K562 (cell line): Measurements from ENCODE around the gene ZBTB42. TPM values are rescaled to one million over a fixed set of nuclear protein-coding genes. Genes with fewer than 3 reads are reported as not detected.

Source experiments
- ARID2 ChIP-seq: fragments of 450-650 bp; IDR thresholded peaks from 2 replicates; pipeline ENCODE4 v1.6.1; 2017; ENCODE audit warnings: antibody characterized with exemption, mild to moderate bottlenecking
- BCOR ChIP-seq: fragments of 450-650 bp; IDR thresholded peaks from 2 replicates; pipeline ENCODE4 v1.6.1; 2016
- MYNN ChIP-seq, 2 experiments: sonication (generic); formaldehyde crosslinking in 1 of 2; IDR thresholded peaks; 2 replicates each; pipeline versions ENCODE4 v1.5.0 to v1.6.1; 2016 to 2020; ENCODE audit warnings: antibody characterized with exemption in 1 of 2, missing genetic modification reagents in 1 of 2
- NFIC ChIP-seq: fragments of 450-650 bp; IDR thresholded peaks from 2 replicates; pipeline ENCODE4 v1.6.1; 2017; ENCODE audit warnings: mild to moderate bottlenecking, inconsistent platforms
- POLR3G ChIP-seq: IDR thresholded peaks from 2 replicates; pipeline ENCODE4 v1.6.1; 2011; ENCODE audit not compliant: insufficient read length, insufficient replicate concordance; ENCODE audit errors: extremely low read depth
- SMARCA4 ChIP-seq: fragments of 450-650 bp; IDR thresholded peaks from 2 replicates; pipeline ENCODE4 v1.6.1; 2016
- SNIP1 ChIP-seq: fragments of 450-650 bp; IDR thresholded peaks from 2 replicates; pipeline ENCODE4 v1.7.1; 2017; ENCODE audit warnings: low read depth, mild to moderate bottlenecking
- TCF7 ChIP-seq: sonication (generic); IDR thresholded peaks from 2 replicates; pipeline ENCODE4 v1.6.1; 2016; ENCODE audit warnings: antibody characterized with exemption, borderline replicate concordance
- TRIM24 ChIP-seq, 2 experiments: fragments of 450-650 bp; IDR thresholded peaks; 2 replicates each; pipeline ENCODE4 v1.6.1; 2016
- XRCC4 ChIP-seq: IDR thresholded peaks from one replicate; pipeline ENCODE4 v1.6.1; 2011; ENCODE audit not compliant: insufficient read depth, insufficient read length; ENCODE audit errors: extremely low read depth
- YBX1 ChIP-seq: fragments of 450-650 bp; IDR thresholded peaks from 2 replicates; pipeline ENCODE4 v1.7.1; 2016; ENCODE audit warnings: mild to moderate bottlenecking
- ZNF175 ChIP-seq: fragments of 200-800 bp; sonication (Bioruptor generic); IDR thresholded peaks from 2 replicates; pipeline ENCODE4 v1.6.1; 2016; ENCODE audit warnings: low read depth, mild to moderate bottlenecking, missing genetic modification characterization, missing compliant biosample characterization
- ZNF263 ChIP-seq: sonication (generic); formaldehyde crosslinking; IDR thresholded peaks from 2 replicates; pipeline ENCODE4 v1.8.0; 2022; ENCODE audit warnings: mild to moderate bottlenecking, missing genetic modification reagents, borderline replicate concordance
- polyA plus RNA-seq, 8 experiments: library from polyadenylated mRNA; depleted of rRNA in 4 of 8; stranded (reverse) in 5 of 8; unstranded in 3 of 8; fragments of >200 nt; fragmentation: Nextera tagmentation in 2 of 8; fragmentation: Illumina TruSeq in 1 of 8; extraction: Ambion mirVana in 2 of 8; extraction: Trizol in 1 of 8; gene quantifications; 2 replicates each; pipeline versions ENCODE4 v1.2.1 to v1.2.3, GENCODE V29; 2011 to 2014; ENCODE audit warnings: inconsistent platforms in 1 of 8, missing spikeins in 1 of 8
- total RNA-seq, 7 experiments: library from RNA; depleted of rRNA in 6 of 7; stranded (reverse); fragments of >200 nt in 6 of 7; fragmentation: Illumina TruSeq in 2 of 7; extraction: Trizol in 2 of 7; gene quantifications; 2 replicates each; pipeline versions ENCODE4 v1.2.1 to v1.2.3, GENCODE V29; 2011 to 2021; ENCODE audit warnings: low replicate concordance in 1 of 7
- TF ChIP-seq, protein P1 (sequence below): fragments of 250-450 bp; sonication (Bioruptor Pico); IDR thresholded peaks from 2 replicates; pipeline ENCODE4 v1.9.0; 2021; ENCODE audit warnings: mild to moderate bottlenecking, inconsistent platforms
- TF ChIP-seq, protein P2 (sequence below): fragments of 450-650 bp; IDR thresholded peaks from 2 replicates; pipeline ENCODE4 v1.6.1; 2016; ENCODE audit warnings: mild to moderate bottlenecking
- TF ChIP-seq, protein P3 (sequence below): fragments of 250-450 bp; sonication (Bioruptor Pico); IDR thresholded peaks from 2 replicates; pipeline ENCODE4 v1.5.0; 2020; ENCODE audit warnings: mild to moderate bottlenecking
- TF ChIP-seq, protein P4 (sequence below): fragments of 250-450 bp; sonication (Bioruptor Pico); IDR thresholded peaks from 2 replicates; pipeline ENCODE4 v1.8.0; 2021; ENCODE audit warnings: borderline replicate concordance, mild to moderate bottlenecking, moderate library complexity; ENCODE audit not compliant: poor library complexity, severe bottlenecking

The ZBTB42 gene
- total and polyA plus RNA-seq, 9 of the 15 experiments (the other 6 are each of a cell fraction or from before 2014, with no cell fraction given), result 0.03 to 8.5 (median 2.4) TPM

DNA sequence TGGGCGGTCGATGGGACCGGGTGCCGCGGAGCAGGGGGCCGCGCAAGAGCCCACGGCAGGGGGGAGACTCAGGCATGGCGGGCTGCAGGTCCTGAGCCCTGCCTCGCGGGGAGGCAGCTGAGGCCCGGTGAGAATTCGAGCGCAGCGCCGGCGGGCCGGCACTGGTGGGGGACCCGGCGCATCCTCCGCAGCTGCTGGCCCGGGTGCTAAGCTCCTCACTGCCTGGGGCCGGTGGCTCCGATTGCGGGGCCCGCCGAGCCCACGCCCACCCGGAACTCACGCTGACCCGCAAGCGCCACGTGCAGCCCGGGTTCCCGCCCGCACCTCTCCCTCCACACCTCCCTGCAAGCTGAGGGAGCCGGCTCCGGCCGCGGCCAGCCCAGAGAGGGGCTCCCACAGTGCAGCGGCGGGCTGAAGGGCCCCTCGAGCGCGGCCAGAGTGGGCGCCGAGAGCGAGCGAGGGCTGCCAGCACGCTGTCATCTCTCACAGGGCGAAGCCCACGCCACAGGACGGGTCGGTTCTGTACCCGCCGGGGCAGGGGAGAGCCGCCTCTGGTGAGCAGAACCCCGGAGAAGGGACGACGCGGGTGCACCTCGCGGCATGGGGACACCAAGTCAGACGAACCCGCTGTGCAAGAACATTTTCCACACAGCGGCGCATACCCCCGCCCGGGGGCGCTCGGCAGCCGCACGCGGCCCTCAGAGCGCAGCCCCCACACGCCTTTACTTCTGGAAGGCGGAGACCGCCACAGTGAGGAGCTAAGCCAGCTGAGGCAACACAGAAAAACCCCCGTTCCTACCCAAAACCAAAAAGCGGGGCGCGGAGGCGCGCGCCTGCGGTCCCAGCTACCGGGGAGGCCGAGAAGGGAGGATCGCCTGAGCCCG, 49.1 kb upstream of the ZBTB42 start (continued):
- TF ChIP-seq, protein P1, sequence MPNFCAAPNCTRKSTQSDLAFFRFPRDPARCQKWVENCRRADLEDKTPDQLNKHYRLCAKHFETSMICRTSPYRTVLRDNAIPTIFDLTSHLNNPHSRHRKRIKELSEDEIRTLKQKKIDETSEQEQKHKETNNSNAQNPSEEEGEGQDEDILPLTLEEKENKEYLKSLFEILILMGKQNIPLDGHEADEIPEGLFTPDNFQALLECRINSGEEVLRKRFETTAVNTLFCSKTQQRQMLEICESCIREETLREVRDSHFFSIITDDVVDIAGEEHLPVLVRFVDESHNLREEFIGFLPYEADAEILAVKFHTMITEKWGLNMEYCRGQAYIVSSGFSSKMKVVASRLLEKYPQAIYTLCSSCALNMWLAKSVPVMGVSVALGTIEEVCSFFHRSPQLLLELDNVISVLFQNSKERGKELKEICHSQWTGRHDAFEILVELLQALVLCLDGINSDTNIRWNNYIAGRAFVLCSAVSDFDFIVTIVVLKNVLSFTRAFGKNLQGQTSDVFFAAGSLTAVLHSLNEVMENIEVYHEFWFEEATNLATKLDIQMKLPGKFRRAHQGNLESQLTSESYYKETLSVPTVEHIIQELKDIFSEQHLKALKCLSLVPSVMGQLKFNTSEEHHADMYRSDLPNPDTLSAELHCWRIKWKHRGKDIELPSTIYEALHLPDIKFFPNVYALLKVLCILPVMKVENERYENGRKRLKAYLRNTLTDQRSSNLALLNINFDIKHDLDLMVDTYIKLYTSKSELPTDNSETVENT (CRISPR knock-in tag), result no peak
- TF ChIP-seq YBX1, result no peak
- TF ChIP-seq NFIC, result 0 out of 2 replicates have a peak, but pooled peaks have one; percentile 7
- peak; percentile 38; the same call in 1 of the 2 replicates for TF ChIP-seq SMARCA4
- no peak for TF ChIP-seq SNIP1
- no peak for TF ChIP-seq ZNF263 (CRISPR knock-in tag)
- TF ChIP-seq, protein P2, sequence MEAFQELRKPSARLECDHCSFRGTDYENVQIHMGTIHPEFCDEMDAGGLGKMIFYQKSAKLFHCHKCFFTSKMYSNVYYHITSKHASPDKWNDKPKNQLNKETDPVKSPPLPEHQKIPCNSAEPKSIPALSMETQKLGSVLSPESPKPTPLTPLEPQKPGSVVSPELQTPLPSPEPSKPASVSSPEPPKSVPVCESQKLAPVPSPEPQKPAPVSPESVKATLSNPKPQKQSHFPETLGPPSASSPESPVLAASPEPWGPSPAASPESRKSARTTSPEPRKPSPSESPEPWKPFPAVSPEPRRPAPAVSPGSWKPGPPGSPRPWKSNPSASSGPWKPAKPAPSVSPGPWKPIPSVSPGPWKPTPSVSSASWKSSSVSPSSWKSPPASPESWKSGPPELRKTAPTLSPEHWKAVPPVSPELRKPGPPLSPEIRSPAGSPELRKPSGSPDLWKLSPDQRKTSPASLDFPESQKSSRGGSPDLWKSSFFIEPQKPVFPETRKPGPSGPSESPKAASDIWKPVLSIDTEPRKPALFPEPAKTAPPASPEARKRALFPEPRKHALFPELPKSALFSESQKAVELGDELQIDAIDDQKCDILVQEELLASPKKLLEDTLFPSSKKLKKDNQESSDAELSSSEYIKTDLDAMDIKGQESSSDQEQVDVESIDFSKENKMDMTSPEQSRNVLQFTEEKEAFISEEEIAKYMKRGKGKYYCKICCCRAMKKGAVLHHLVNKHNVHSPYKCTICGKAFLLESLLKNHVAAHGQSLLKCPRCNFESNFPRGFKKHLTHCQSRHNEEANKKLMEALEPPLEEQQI, result no peak
- TF ChIP-seq, protein P3, sequence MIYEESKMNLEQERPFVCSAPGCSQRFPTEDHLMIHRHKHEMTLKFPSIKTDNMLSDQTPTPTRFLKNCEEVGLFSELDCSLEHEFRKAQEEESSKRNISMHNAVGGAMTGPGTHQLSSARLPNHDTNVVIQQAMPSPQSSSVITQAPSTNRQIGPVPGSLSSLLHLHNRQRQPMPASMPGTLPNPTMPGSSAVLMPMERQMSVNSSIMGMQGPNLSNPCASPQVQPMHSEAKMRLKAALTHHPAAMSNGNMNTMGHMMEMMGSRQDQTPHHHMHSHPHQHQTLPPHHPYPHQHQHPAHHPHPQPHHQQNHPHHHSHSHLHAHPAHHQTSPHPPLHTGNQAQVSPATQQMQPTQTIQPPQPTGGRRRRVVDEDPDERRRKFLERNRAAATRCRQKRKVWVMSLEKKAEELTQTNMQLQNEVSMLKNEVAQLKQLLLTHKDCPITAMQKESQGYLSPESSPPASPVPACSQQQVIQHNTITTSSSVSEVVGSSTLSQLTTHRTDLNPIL, result no peak
- TF ChIP-seq MYNN (IDR thresholded peaks at IDR 0.05), result no peak
- TF ChIP-seq MYNN (CRISPR knock-in tag; IDR thresholded peaks at IDR 0.05), result no peak
- TF ChIP-seq ZNF175 (CRISPR knock-in tag), result no peak
- TF ChIP-seq XRCC4, result no peak
- no peak for TF ChIP-seq POLR3G
- no peak for TF ChIP-seq BCOR
- TF ChIP-seq, protein P4, sequence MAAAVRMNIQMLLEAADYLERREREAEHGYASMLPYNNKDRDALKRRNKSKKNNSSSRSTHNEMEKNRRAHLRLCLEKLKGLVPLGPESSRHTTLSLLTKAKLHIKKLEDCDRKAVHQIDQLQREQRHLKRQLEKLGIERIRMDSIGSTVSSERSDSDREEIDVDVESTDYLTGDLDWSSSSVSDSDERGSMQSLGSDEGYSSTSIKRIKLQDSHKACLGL (CRISPR knock-in tag), result no peak
- TF ChIP-seq ARID2, result no peak
- no peak for TF ChIP-seq TRIM24 (IDR thresholded peaks at IDR 0.05)
- TF ChIP-seq TCF7, result no peak
